Upper lobe of left lung (tissue), 6 donors: ENCODE data around the gene MCF2L. TPM values are rescaled to one million over a fixed set of nuclear protein-coding genes. Genes with fewer than 3 reads are reported as not detected.

Source experiments
- ATAC-seq, 2 donors: fragments of 200-7000 bp; cut with Tn5 transposase; one replicate each; pipeline ENCODE4 v1.9.1; 2022; ENCODE audit warnings: mild to moderate bottlenecking in 2 of 2, moderate library complexity in 2 of 2; ENCODE audit not compliant: low FRiP score in 2 of 2
- DNase-seq, 2 donors: peaks; one replicate each; pipeline ENCODE4 v3.0.0-alpha.2; 2019 to 2020
- H3K27ac ChIP-seq, 4 donors: fragments of 200-600 bp; sonication (generic); one replicate each; pipeline ENCODE4 v1.5.1; 2016 to 2019
- H3K27me3 ChIP-seq, 4 donors: fragments of 200-600 bp; sonication (generic); one replicate each; pipeline ENCODE4 v1.5.1; 2017 to 2019
- H3K36me3 ChIP-seq, 4 donors: fragments of 200-600 bp; sonication (generic); one replicate each; pipeline ENCODE4 v1.5.1; 2016 to 2019
- H3K4me1 ChIP-seq, 4 donors: fragments of 200-600 bp; sonication (generic); one replicate each; pipeline ENCODE4 v1.5.1; 2018 to 2019
- H3K4me3 ChIP-seq, 4 donors: fragments of 200-600 bp; sonication (generic); one replicate each; pipeline ENCODE4 v1.5.1; 2017 to 2019; ENCODE audit warnings: mild to moderate bottlenecking in 2 of 4, moderate library complexity in 1 of 4
- H3K9me3 ChIP-seq, 4 donors: fragments of 200-600 bp; sonication (generic); one replicate each; pipeline ENCODE4 v1.5.1; 2018 to 2019
- EP300 ChIP-seq, 4 donors: sonication (generic); formaldehyde crosslinking; IDR thresholded peaks; one replicate each; pipeline ENCODE4 v1.5.1; 2017; ENCODE audit warnings: antibody characterized with exemption in 4 of 4, control low read depth in 2 of 4
- POLR2A ChIP-seq, 4 donors: fragments of 450-650 bp; IDR thresholded peaks; one replicate each; pipeline ENCODE4 v1.5.1; 2016 to 2017; ENCODE audit warnings: antibody characterized with exemption in 4 of 4, mild to moderate bottlenecking in 2 of 4
- POLR2AphosphoS5 ChIP-seq, 2 donors: sonication (generic); formaldehyde crosslinking; IDR thresholded peaks; one replicate each; pipeline ENCODE4 v1.5.1; 2017; ENCODE audit warnings: antibody characterized with exemption in 2 of 2
- WGBS, 2 donors: methylation state at CpG; one replicate each; pipeline ENCODE4 v1.1.5; 2017 to 2018; 5-methylcytosine and 5-hydroxymethylcytosine counted together
- total RNA-seq, 6 donors: library from RNA; depleted of rRNA in 4 of 6; stranded (reverse); fragments of >200 nt in 4 of 6; gene quantifications; one replicate each; pipeline versions ENCODE4 v1.1.0 to v1.2.1, GENCODE V29; 2016 to 2021
- TF ChIP-seq, protein P1 (sequence below), 6 experiments: fragments of 450-650 bp in 4 of 6; fragments of 200-600 bp in 2 of 6; sonication (generic) in 2 of 6; IDR thresholded peaks; one replicate each; pipeline ENCODE4 v1.5.1; 2016 to 2019; ENCODE audit warnings: antibody characterized with exemption in 6 of 6
- donor health status: DM: no; HTN: no; CAD: no; lungs with moderate emphysema.
- donor health status: DM: no; HTN: yes; CAD: no; lungs with severe emphysema.

MCF2L gene
- total RNA-seq, 6 donors from 2014 or later: 14.3 to 99.5 (median 53.1) TPM

DNA sequence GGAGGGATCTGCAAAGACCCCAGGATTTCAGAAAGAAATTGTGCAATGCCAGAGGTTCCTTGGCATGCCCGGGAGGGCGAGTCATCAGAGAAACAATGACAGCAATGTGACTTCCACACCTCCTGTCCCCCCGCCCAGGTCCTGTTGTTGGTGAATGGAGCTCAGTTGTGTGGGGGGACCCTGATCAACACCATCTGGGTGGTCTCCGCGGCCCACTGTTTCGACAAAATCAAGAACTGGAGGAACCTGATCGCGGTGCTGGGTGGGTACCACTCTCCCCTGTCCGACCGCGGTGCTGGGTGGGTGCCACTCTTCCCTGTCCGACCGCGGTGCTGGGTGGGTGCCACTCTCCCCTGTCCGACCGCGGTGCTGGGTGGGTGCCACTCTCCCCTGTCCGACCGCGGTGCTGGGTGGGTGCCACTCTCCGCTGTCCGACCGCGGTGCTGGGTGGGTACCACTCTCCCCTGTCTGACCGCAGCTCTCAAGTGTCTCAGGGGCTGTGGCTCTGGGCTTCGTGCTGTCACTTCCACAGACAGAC lies 148.4 kb downstream of the MCF2L start:
- no peak for TF ChIP-seq POLR2AphosphoS5 (IDR thresholded peaks at IDR 0.05)
- no peak for TF ChIP-seq EP300 (IDR thresholded peaks at IDR 0.05)
- TF ChIP-seq POLR2A (IDR thresholded peaks at IDR 0.05): no peak
- TF ChIP-seq, protein P1, sequence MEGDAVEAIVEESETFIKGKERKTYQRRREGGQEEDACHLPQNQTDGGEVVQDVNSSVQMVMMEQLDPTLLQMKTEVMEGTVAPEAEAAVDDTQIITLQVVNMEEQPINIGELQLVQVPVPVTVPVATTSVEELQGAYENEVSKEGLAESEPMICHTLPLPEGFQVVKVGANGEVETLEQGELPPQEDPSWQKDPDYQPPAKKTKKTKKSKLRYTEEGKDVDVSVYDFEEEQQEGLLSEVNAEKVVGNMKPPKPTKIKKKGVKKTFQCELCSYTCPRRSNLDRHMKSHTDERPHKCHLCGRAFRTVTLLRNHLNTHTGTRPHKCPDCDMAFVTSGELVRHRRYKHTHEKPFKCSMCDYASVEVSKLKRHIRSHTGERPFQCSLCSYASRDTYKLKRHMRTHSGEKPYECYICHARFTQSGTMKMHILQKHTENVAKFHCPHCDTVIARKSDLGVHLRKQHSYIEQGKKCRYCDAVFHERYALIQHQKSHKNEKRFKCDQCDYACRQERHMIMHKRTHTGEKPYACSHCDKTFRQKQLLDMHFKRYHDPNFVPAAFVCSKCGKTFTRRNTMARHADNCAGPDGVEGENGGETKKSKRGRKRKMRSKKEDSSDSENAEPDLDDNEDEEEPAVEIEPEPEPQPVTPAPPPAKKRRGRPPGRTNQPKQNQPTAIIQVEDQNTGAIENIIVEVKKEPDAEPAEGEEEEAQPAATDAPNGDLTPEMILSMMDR (IDR thresholded peaks at IDR 0.05): no peak
- Histone ChIP-seq H3K4me1 (no peaks in the 10 kb centered on the region), H3K36me3 (no peaks in the 10 kb centered on the region), H3K4me3 (no peak overlapping the region), H3K27ac (no peak overlapping the region), H3K27me3 (no peaks in the 10 kb centered on the region), H3K9me3 (no peaks in the 10 kb centered on the region)
- no peak for ATAC-seq
- peak; percentile 3 to 67 for DNase-seq
- WGBS, 2 donors: 90 to 94% methylated on average over 22 to 26 of the region's 26 CpGs

DNA sequence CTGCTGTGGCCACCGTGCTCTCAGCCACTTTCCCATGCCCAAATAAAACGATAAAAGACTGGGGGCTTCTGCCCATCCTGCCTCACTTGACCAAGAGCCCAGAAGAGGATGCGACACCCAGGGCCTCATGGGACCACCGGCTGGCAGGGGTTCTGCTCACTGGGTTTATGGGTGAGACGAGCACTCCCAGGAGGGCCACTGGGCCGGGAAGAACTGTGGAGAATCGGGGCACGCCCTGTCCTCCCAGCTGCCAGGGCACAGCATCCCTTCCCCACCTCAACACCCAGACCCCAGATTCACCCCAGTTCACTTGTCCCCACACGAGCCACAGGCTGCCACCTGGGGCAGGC lies 148.9 kb downstream of the MCF2L start:
- 91 to 96% methylated on average over 4 to 9 of the region's 9 CpGs for WGBS, 2 donors
- H3K4me1 ChIP-seq: no peaks in the 10 kb centered on the region
- TF ChIP-seq EP300 (IDR thresholded peaks at IDR 0.05) (no peak), POLR2A (IDR thresholded peaks at IDR 0.05) (no peak), POLR2AphosphoS5 (IDR thresholded peaks at IDR 0.05) (no peak)
- TF ChIP-seq, protein P1 (IDR thresholded peaks at IDR 0.05): no peak
- no peaks in the 10 kb centered on the region for H3K27me3 ChIP-seq
- H3K4me3 ChIP-seq: no peak overlapping the region
- no peaks in the 10 kb centered on the region for H3K9me3 ChIP-seq
- DNase-seq (peak in 1 of 2 donors; percentile 4), ATAC-seq (no peak)
- no peak overlapping the region for H3K27ac ChIP-seq
- no peaks in the 10 kb centered on the region for H3K36me3 ChIP-seq

DNA sequence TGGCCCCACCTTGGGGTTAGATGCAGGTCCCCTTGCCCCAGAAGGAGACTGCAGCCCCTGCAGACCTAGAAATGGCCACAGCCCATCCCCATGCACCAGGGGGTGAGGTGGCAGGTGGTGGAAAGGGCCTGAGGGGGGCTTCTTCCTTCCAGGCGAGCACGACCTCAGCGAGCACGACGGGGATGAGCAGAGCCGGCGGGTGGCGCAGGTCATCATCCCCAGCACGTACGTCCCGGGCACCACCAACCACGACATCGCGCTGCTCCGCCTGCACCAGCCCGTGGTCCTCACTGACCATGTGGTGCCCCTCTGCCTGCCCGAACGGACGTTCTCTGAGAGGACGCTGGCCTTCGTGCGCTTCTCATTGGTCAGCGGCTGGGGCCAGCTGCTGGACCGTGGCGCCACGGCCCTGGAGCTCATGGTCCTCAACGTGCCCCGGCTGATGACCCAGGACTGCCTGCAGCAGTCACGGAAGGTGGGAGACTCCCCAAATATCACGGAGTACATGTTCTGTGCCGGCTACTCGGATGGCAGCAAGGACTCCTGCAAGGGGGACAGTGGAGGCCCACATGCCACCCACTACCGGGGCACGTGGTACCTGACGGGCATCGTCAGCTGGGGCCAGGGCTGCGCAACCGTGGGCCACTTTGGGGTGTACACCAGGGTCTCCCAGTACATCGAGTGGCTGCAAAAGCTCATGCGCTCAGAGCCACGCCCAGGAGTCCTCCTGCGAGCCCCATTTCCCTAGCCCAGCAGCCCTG lies 149.4 kb downstream of the MCF2L start:
- Histone ChIP-seq H3K36me3 (no peaks in the 10 kb centered on the region), H3K9me3 (no peaks in the 10 kb centered on the region), H3K27me3 (no peaks in the 10 kb centered on the region), H3K27ac (no peak overlapping the region), H3K4me3 (no peak overlapping the region), H3K4me1 (no peaks in the 10 kb centered on the region)
- ATAC-seq: no peak
- 88 to 92% methylated on average over 19 to 34 of the region's 42 CpGs for WGBS, 2 donors
- DNase-seq: peak; percentile 19 to 69
- TF ChIP-seq, protein P1 (IDR thresholded peaks at IDR 0.05): no peak
- TF ChIP-seq POLR2AphosphoS5 (IDR thresholded peaks at IDR 0.05) (no peak), POLR2A (IDR thresholded peaks at IDR 0.05) (no peak), EP300 (IDR thresholded peaks at IDR 0.05) (no peak)

DNA sequence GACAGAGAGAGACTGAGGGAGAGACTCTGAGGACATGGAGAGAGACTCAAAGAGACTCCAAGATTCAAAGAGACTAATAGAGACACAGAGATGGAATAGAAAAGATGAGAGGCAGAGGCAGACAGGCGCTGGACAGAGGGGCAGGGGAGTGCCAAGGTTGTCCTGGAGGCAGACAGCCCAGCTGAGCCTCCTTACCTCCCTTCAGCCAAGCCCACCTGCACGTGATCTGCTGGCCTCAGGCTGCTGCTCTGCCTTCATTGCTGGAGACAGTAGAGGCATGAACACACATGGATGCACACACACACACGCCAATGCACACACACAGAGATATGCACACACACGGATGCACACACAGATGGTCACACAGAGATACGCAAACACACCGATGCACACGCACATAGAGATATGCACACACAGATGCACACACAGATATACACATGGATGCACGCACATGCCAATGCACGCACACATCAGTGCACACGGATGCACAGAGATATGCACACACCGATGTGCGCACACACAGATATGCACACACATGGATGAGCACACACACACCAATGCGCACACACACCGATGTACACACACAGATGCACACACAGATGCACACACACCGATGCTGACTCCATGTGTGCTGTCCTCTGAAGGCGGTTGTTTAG lies 150.3 kb downstream of the MCF2L start:
- TF ChIP-seq EP300 (IDR thresholded peaks at IDR 0.05): no peak
- TF ChIP-seq, protein P1 (IDR thresholded peaks at IDR 0.05): no peak
- no peak for TF ChIP-seq POLR2AphosphoS5 (IDR thresholded peaks at IDR 0.05)
- no peak for TF ChIP-seq POLR2A (IDR thresholded peaks at IDR 0.05)
- Histone ChIP-seq H3K27me3 (no peaks in the 10 kb centered on the region), H3K36me3 (no peaks in the 10 kb centered on the region), H3K4me3 (no peak overlapping the region), H3K9me3 (no peaks in the 10 kb centered on the region), H3K27ac (no peak overlapping the region), H3K4me1 (no peaks in the 10 kb centered on the region)
- 79 to 88% methylated on average over 16 of the region's 16 CpGs for WGBS, 2 donors
- ATAC-seq (no peak), DNase-seq (peak in 1 of 2 donors; percentile 10)
